Activated CD8-positive, alpha-beta memory T cell treated with anti-CD3 and anti-CD28 coated beads, Interleukin-2, amount 10 ng/mL, durations not matched to agents 7 days and 5 days (primary cell): ENCODE measurements around the gene AASDH. TPM values are rescaled to one million over a fixed set of nuclear protein-coding genes. Genes with fewer than 3 reads are reported as not detected.

ENCODE experiments used
- total RNA-seq, 2 experiments: library from RNA; stranded (reverse); gene quantifications; one replicate each; pipeline ENCODE4 v1.2.3, GENCODE V29; 2021

Gene AASDH
- total RNA-seq, 2 experiments from 2014 or later, result 9.4 to 11.8 TPM

Other genes with a start within 250 kb of the AASDH start
- 10 to 100 TPM; 27.1 to 41.4 TPM for gene PPAT, start 48.1 kb upstream of the AASDH start, total RNA-seq
- 100 to 1,000 TPM; 130 to 207 TPM for gene PAICS, start 48.8 kb upstream of the AASDH start, total RNA-seq
- gene SRP72, start 80.1 kb upstream of the AASDH start, total RNA-seq, result 100 to 1,000 TPM; 126 to 167 TPM
- under 1 TPM in 1 of 2 experiments, not detected in 1; 0.55 TPM for gene ARL9, start 118.3 kb upstream of the AASDH start, total RNA-seq